Measurements from ENCODE around the gene LURAP1L.

Gene LURAP1L

DNA sequence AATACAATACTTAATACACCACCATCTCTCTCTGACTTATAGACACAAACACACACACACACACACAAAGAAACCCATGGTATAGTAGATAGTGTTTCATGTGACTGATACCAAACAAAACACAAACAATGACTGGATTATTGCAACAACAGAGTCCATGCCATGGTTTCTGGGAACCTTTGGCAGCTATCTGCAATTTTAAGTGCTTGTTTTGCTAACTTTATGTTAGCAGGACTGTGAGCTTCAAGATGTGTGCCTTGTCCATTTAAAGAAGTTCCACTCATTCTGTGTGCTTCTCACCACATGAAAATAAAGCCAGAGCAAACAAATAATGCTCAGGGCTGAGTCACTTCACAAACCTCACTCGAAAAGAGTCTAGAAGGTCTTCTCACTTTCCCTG, 15.1 kb upstream of the LURAP1L start:
- in situ Hi-C loops (cut with MboI; ENCODE audit: low sequenced_read_pairs, unreplicated experiment) = no loop called here
- DNase-seq (ENCODE audit: low spot score) = no peak
- TF ChIP-seq CTCF (IDR thresholded peaks at IDR 0.05; ENCODE audit: borderline replicate concordance, control extremely low read depth, extremely low read depth, insufficient read depth, missing control alignments) = no peak

DNA sequence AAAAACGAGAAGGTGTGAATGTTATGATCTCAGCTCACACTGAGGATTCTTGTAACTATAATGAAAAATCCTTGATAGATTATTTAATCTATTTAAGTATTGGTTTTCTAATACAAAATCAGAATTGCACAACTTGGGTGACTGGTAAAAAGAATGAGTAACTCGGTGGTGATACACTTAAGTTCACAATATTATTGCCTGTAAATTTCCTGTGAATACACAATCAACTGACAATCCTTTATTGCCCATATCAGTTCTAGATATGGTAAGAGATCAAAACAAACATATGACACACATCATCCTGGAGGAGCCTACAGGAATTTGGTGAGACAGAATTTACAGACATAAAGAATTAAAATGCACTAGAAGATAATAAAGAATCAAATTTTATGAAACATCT, 14.1 kb upstream of the LURAP1L start:
- DNase-seq (ENCODE audit: low spot score) = no peak
- in situ Hi-C loops (cut with MboI; ENCODE audit: low sequenced_read_pairs, unreplicated experiment) = no loop called here
- no peak for TF ChIP-seq CTCF (IDR thresholded peaks at IDR 0.05; ENCODE audit: borderline replicate concordance, control extremely low read depth, extremely low read depth, insufficient read depth, missing control alignments)

GRCh38 chr9:12764150-12764549, 10.7 kb upstream of the LURAP1L start:
- no peak for TF ChIP-seq CTCF (IDR thresholded peaks at IDR 0.05; ENCODE audit: borderline replicate concordance, control extremely low read depth, extremely low read depth, insufficient read depth, missing control alignments)
- in situ Hi-C loops (cut with MboI; ENCODE audit: low sequenced_read_pairs, unreplicated experiment) = no loop called here
- no peak for DNase-seq (ENCODE audit: low spot score)

GRCh38 chr9:12765088-12765798, 9.6 kb upstream of the LURAP1L start:
- in situ Hi-C loops (cut with MboI; ENCODE audit: low sequenced_read_pairs, unreplicated experiment) = no loop called here
- TF ChIP-seq CTCF (IDR thresholded peaks at IDR 0.05; ENCODE audit: borderline replicate concordance, control extremely low read depth, extremely low read depth, insufficient read depth, missing control alignments) = no peak
- DNase-seq (ENCODE audit: low spot score) = no peak

DNA sequence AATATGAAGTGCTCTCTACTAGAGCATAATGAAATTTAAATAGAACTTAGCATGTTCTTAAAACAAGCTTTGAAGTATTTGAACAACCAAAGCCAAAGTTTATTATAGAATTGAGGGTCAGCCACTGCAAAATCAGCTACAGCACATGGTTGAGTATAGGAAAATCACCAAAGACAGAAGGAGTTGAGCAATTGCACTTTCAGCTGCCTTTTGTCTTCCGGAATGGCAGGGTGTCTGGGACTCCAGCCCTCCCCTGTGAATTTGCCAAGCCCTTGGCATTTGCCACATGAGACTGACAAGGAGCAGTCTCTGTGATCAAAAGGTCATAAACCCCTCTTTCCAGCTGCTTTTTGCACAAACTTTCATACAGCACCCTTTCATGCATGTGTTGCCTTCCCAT, 8.5 kb upstream of the LURAP1L start:
- in situ Hi-C loops (cut with MboI; ENCODE audit: low sequenced_read_pairs, unreplicated experiment) = no loop called here
- no peak for DNase-seq (ENCODE audit: low spot score)

GRCh38 chr9:12770261-12770660, 4.6 kb upstream of the LURAP1L start:
- no peak for TF ChIP-seq CTCF (IDR thresholded peaks at IDR 0.05; ENCODE audit: borderline replicate concordance, control extremely low read depth, extremely low read depth, insufficient read depth, missing control alignments)
- no peak for DNase-seq (ENCODE audit: low spot score)
- in situ Hi-C loops (cut with MboI; ENCODE audit: low sequenced_read_pairs, unreplicated experiment) = no loop called here

More for the DNA sequence above, 8.5 kb upstream of the LURAP1L start:
- no peak for TF ChIP-seq CTCF (IDR thresholded peaks at IDR 0.05; ENCODE audit: borderline replicate concordance, control extremely low read depth, extremely low read depth, insufficient read depth, missing control alignments)
